ENCODE data around the gene PPIA.
A peak's percentile ranks its signal among the peaks of the same experiment; 100 is the strongest.
"Not testable (repeated sequence)": the region's sequence is repeated elsewhere in the genome, so short reads cannot be mapped to it uniquely, and the experiment has no call there.

PPIA gene

DNA sequence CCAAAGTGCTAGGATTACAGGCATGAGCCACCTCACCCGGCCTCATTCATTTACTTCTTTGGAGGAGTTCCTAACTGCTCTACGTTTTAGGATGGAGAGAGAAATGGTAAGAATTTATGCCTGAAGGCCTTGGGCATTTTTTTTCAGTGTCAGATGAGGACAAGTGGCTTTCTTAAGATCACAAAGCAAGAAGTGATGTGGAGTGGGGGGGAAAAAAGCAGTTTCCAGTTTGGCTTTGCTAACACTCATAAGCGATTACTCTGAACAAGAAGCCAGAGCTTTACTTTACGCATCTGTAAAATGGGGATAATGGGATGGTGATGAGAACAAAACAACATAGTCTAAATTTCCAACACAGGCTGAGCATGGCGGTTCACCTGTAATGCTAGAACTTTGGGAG, 2.6 kb upstream of the PPIA start:
- H3K9me3 Mint-ChIP-seq: no peaks in the 10 kb centered on the region
- H3K27ac Mint-ChIP-seq: no peak overlapping the region

DNA sequence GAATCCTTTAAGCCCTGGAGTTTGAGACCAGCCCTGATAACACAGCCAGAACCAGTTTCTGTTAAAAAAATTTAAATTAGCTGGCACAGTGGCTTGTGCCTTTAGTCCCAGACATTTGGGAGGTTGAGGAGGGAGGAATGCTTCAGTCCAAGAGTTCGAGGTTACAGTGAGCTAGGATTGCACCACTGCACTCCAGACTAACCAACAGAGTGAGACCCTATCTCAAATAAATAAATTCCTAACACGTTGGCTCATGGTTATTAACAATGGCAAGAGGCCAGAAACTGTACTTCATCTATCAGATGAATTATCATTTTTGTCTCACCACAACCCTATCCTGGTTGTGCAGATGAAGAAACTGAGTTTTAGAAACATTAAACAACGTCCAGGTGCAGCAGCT, 2.1 kb upstream of the PPIA start:
- no peak for ATAC-seq
- Mint-ChIP-seq H3K27me3 (no peaks in the 10 kb centered on the region), H3K9me3 (no peaks in the 10 kb centered on the region), H3K4me3 (no peak overlapping the region), H3K27ac (no peak overlapping the region), H3K36me3 (peaks cover 18% of the 10 kb centered on the region), H3K4me1 (peaks cover 18% of the 10 kb centered on the region)

More for the DNA sequence above, 2.6 kb upstream of the PPIA start:
- no peaks in the 10 kb centered on the region for H3K27me3 Mint-ChIP-seq
- H3K4me3 Mint-ChIP-seq: no peak overlapping the region
- peaks cover 17% of the 10 kb centered on the region for H3K4me1 Mint-ChIP-seq
- no peak for ATAC-seq
- H3K36me3 Mint-ChIP-seq: peaks cover 17% of the 10 kb centered on the region

DNA sequence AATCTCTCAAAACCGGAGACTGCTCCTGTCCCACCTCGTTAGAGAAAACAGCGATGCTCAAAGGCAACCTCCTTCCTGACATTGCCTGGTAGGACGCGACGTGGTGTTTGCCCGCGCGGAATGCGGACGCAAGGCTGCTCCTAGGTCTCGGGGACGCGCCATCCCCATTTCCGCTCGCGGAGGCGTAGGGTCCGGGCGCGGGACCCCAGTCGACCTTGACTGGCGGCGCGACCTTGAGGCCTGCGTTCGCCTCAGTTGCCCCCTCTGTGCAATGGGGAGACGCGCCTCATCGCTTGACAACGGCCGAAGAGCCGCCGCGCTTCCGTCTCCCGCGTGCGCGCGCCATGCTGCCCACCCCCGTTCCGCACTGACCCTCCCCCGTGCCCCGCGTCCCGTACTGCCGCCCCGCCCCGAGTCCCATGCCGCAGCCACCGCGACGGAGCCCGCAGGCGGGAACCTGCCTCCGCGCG, 412 bp upstream of the PPIA start:
- peaks cover 26% of the 10 kb centered on the region for H3K4me1 Mint-ChIP-seq
- no peaks in the 10 kb centered on the region for H3K27me3 Mint-ChIP-seq
- H3K4me3 Mint-ChIP-seq: peak overlapping the region; percentile 98
- ATAC-seq: no peak
- peaks cover 35% of the 10 kb centered on the region for H3K36me3 Mint-ChIP-seq
- H3K27ac Mint-ChIP-seq: peak overlapping the region; percentile 98
- H3K9me3 Mint-ChIP-seq: no peaks in the 10 kb centered on the region

- peak overlapping the region; percentile 98 for H3K4me3 Mint-ChIP-seq
- H3K36me3 Mint-ChIP-seq: peaks cover 45% of the 10 kb centered on the region
- H3K27me3 Mint-ChIP-seq: no peaks in the 10 kb centered on the region
- H3K4me1 Mint-ChIP-seq: peaks cover 32% of the 10 kb centered on the region
- peak overlapping the region; percentile 98 for H3K27ac Mint-ChIP-seq
- peak; percentile 71 for ATAC-seq
- no peaks in the 10 kb centered on the region for H3K9me3 Mint-ChIP-seq
These were observed 1.1 kb downstream of the PPIA start for GRCh38 chr7:44797329-44798258.

GRCh38 chr7:44798649-44799305, 2.3 kb downstream of the PPIA start:
- H3K36me3 Mint-ChIP-seq: peaks cover 51% of the 10 kb centered on the region
- ATAC-seq: no peak
- no peaks in the 10 kb centered on the region for H3K27me3 Mint-ChIP-seq
- H3K4me1 Mint-ChIP-seq: peaks cover 32% of the 10 kb centered on the region
- H3K4me3 Mint-ChIP-seq: peak overlapping the region; percentile 98
- H3K9me3 Mint-ChIP-seq: no peaks in the 10 kb centered on the region
- peak overlapping the region; percentile 98 for H3K27ac Mint-ChIP-seq

DNA sequence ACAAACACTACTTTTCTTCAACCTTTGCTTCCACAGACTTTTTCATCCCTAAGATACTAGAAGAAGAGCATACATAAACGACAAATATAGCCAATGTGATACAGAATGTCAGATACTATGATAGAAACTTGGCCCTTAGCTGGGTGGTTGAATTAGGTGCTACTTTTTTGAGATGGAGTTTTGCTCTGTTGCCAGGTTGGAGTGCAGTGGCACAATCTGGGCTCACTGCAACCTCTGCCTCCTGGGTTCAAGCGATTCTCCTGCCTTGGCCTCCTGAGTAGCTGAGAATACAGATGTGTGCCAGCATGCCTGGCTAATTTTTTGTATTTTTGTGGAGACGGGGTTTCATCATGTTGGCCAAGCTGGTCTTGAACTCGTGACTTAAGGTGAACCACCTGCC, 3.5 kb downstream of the PPIA start:
- H3K4me1 Mint-ChIP-seq: peaks cover 32% of the 10 kb centered on the region
- no peak for ATAC-seq
- H3K36me3 Mint-ChIP-seq: peaks cover 51% of the 10 kb centered on the region

GRCh38 chr7:44801890-44802289, 5.4 kb downstream of the PPIA start:
- Mint-ChIP-seq H3K4me1 (peaks cover 32% of the 10 kb centered on the region), H3K9me3 (no peaks in the 10 kb centered on the region), H3K36me3 (peaks cover 51% of the 10 kb centered on the region), H3K4me3 (no peak overlapping the region), H3K27me3 (no peaks in the 10 kb centered on the region), H3K27ac (no peak overlapping the region)
- ATAC-seq: no peak

More for the DNA sequence above, 3.5 kb downstream of the PPIA start:
- Mint-ChIP-seq H3K4me3 (no peak overlapping the region), H3K27ac (no peak overlapping the region), H3K27me3 (no peaks in the 10 kb centered on the region), H3K9me3 (no peaks in the 10 kb centered on the region)

DNA sequence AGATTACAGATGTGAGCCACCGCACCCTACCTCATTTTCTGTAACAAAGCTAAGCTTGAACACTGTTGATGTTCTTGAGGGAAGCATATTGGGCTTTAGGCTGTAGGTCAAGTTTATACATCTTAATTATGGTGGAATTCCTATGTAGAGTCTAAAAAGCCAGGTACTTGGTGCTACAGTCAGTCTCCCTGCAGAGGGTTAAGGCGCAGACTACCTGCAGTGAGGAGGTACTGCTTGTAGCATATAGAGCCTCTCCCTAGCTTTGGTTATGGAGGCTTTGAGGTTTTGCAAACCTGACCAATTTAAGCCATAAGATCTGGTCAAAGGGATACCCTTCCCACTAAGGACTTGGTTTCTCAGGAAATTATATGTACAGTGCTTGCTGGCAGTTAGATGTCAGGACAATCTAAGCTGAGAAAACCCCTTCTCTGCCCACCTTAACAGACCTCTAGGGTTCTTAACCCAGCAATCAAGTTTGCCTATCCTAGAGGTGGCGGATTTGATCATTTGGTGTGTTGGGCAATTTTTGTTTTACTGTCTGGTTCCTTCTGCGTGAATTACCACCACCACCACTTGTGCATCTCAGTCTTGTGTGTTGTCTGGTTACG, 6.0 kb downstream of the PPIA start:
- Mint-ChIP-seq H3K36me3 (peaks cover 46% of the 10 kb centered on the region), H3K27me3 (no peaks in the 10 kb centered on the region), H3K27ac (no peak overlapping the region), H3K9me3 (no peaks in the 10 kb centered on the region), H3K4me1 (peaks cover 28% of the 10 kb centered on the region), H3K4me3 (no peak overlapping the region)
- ATAC-seq: no peak

- not testable (repeated sequence) for H3K4me3 Mint-ChIP-seq, H3K9me3 Mint-ChIP-seq, H3K27ac Mint-ChIP-seq, H3K27me3 Mint-ChIP-seq, ATAC-seq
- peaks cover 33% of the 10 kb centered on the region for H3K36me3 Mint-ChIP-seq
- peaks cover 14% of the 10 kb centered on the region for H3K4me1 Mint-ChIP-seq
These were observed 7.5 kb downstream of the PPIA start for GRCh38 chr7:44803828-44804519.

GRCh38 chr7:44805950-44806349, 9.5 kb downstream of the PPIA start:
- H3K4me3 Mint-ChIP-seq: no peak overlapping the region
- peaks cover 6% of the 10 kb centered on the region for H3K4me1 Mint-ChIP-seq
- H3K27ac Mint-ChIP-seq: no peak overlapping the region
- H3K27me3 Mint-ChIP-seq: no peaks in the 10 kb centered on the region
- peaks cover 17% of the 10 kb centered on the region for H3K36me3 Mint-ChIP-seq
- no peak for ATAC-seq
- no peaks in the 10 kb centered on the region for H3K9me3 Mint-ChIP-seq

DNA sequence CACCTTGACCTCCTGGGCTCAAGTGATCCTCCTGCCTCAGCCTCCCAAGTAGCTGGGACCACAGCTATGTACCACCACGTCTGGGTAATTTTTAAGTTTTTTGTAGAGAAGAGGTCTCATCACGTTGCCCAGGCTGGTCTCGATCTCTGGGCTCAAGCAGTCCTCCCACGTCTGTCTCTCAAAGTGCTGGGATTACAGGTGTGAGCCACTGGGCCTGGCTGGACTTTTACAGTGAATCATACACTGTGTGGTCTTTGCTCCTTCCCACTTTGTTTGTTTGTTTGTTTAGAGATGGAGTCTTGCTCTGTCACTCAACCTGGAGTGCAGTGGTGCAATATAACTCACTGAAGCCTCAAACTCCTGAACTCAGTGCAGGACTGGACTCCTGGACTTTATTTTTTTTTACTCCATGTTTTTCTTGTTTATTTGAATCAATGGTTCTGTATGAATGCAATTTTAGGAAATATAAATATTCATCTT, 12.5 kb downstream of the PPIA start:
- Mint-ChIP-seq H3K9me3 (no peaks in the 10 kb centered on the region), H3K36me3 (no peaks in the 10 kb centered on the region), H3K27ac (no peak overlapping the region), H3K4me1 (no peaks in the 10 kb centered on the region), H3K4me3 (no peak overlapping the region), H3K27me3 (no peaks in the 10 kb centered on the region)
- ATAC-seq: no peak

- Mint-ChIP-seq H3K9me3 (no peaks in the 10 kb centered on the region), H3K4me3 (no peak overlapping the region)
These were observed 14.6 kb downstream of the PPIA start for GRCh38 chr7:44811093-44811492.

GRCh38 chr7:44811571-44811970, 15.1 kb downstream of the PPIA start:
- H3K27me3 Mint-ChIP-seq: no peaks in the 10 kb centered on the region
- H3K9me3 Mint-ChIP-seq: no peaks in the 10 kb centered on the region
- no peak overlapping the region for H3K4me3 Mint-ChIP-seq
- H3K4me1 Mint-ChIP-seq: no peaks in the 10 kb centered on the region
- no peak for ATAC-seq
- H3K27ac Mint-ChIP-seq: no peak overlapping the region
- no peaks in the 10 kb centered on the region for H3K36me3 Mint-ChIP-seq

More at GRCh38 chr7:44811093-44811492, 14.6 kb downstream of the PPIA start:
- no peak for ATAC-seq
- Mint-ChIP-seq H3K36me3 (no peaks in the 10 kb centered on the region), H3K27me3 (no peaks in the 10 kb centered on the region), H3K27ac (no peak overlapping the region), H3K4me1 (no peaks in the 10 kb centered on the region)

- Mint-ChIP-seq H3K27ac (no peak overlapping the region), H3K4me3 (no peak overlapping the region), H3K27me3 (no peaks in the 10 kb centered on the region), H3K9me3 (no peaks in the 10 kb centered on the region), H3K36me3 (no peaks in the 10 kb centered on the region), H3K4me1 (no peaks in the 10 kb centered on the region)
- no peak for ATAC-seq
These were observed 18.4 kb downstream of the PPIA start for GRCh38 chr7:44814919-44815318.

DNA sequence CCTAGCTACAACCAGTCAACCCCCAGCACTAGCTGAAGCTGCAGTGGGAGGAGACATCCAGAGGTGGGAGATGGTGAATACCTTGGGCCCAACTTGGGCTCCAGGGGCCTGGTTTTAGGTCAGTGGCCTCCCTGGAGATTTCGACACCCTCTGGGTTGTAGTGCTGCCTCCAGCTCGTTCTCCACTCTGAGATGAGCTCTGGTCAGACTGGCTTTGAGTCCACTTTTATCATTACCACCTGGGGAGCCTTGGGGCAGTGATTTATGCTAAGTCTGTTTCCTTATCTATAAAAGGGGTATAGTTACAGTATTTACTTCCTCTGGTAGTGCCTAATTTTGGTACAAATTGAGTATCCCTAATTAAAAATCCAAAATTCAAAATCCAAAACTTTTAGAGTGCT, 22.8 kb downstream of the PPIA start:
- no peaks in the 10 kb centered on the region for H3K36me3 Mint-ChIP-seq
- no peaks in the 10 kb centered on the region for H3K4me1 Mint-ChIP-seq
- H3K4me3 Mint-ChIP-seq: no peak overlapping the region
- H3K9me3 Mint-ChIP-seq: no peaks in the 10 kb centered on the region
- ATAC-seq: no peak
- no peaks in the 10 kb centered on the region for H3K27me3 Mint-ChIP-seq
- H3K27ac Mint-ChIP-seq: no peak overlapping the region

Measured in stimulated activated memory B cell treated with anti-CD40 and anti-IgM and Interleukin-4, amounts not matched to agents 10 μg/mL and 1 μg/mL and 100 μg/mL, for 72 hours (primary cell).